RWPE1 (cell line): ENCODE results near the gene COL6A1.

Experiments
- CTCF ChIA-PET: fragments of 350-600 bp; sonication (Branson Sonifier 250); formaldehyde crosslinking; extraction: SDS; loops from one replicate; lab custom pipeline; 2021; lab: Yijun Ruan, JAX
- POLR2A ChIA-PET: fragments of 400-600 bp; formaldehyde crosslinking; extraction: SDS; loops from one replicate; lab custom pipeline; 2020; ENCODE audit warnings: antibody characterized with exemption; ENCODE audit not compliant: low non-redundant PET; lab: Yijun Ruan, JAX
- DNase-seq: peaks from one replicate; pipeline ENCODE4 v3.0.0; 2012; ENCODE audit warnings: low spot score
- H3K27ac ChIP-seq: fragments of 450-650 bp; 2 replicates; pipeline ENCODE4 v1.5.1; 2017
- CTCF ChIP-seq: fragments of 450-650 bp; conservative IDR thresholded peaks from 2 replicates; pipeline ENCODE4 v1.5.1; 2017; ENCODE audit warnings: low read depth, mild to moderate bottlenecking

The COL6A1 gene

GRCh38 chr21:45998276-45998701, 16.7 kb downstream of the COL6A1 start:
- ChIA-PET CTCF (no interaction called here), POLR2A (no interaction called here)
- H3K27ac ChIP-seq: no peak overlapping the region
- no peak for DNase-seq
- TF ChIP-seq CTCF: no peak

GRCh38 chr21:45998871-45999580, 17.5 kb downstream of the COL6A1 start:
- POLR2A ChIA-PET: no interaction called here
- CTCF ChIA-PET: no interaction called here
- no peak for TF ChIP-seq CTCF
- DNase-seq: no peak
- no peak overlapping the region for H3K27ac ChIP-seq

GRCh38 chr21:45999581-46000181, 18.1 kb downstream of the COL6A1 start:
- CTCF ChIA-PET: interaction anchor here (0.6 kb wide), 1 partner anchor 344 kb away, joined by 3 read pairs; no protein-coding TSS in a partner anchor
- TF ChIP-seq CTCF: no peak

GRCh38 chr21:46000182-46000730, 18.7 kb downstream of the COL6A1 start:
- ChIA-PET POLR2A (no interaction called here), CTCF (interaction anchor here (0.6 to 0.7 kb wide), 3 partner anchors 343 to 691 kb away, joined by 3 read pairs; no protein-coding TSS in a partner anchor)
- no peak for DNase-seq
- H3K27ac ChIP-seq: no peak overlapping the region
- TF ChIP-seq CTCF: no peak

More at GRCh38 chr21:45999581-46000181, 18.1 kb downstream of the COL6A1 start:
- POLR2A ChIA-PET: no interaction called here
- no peak for DNase-seq
- no peak overlapping the region for H3K27ac ChIP-seq

GRCh38 chr21:46000731-46001641, 19.4 kb downstream of the COL6A1 start:
- DNase-seq: no peak
- no peak overlapping the region for H3K27ac ChIP-seq
- TF ChIP-seq CTCF: no peak
- ChIA-PET POLR2A (no interaction called here), CTCF (interaction anchor here (0.6 to 0.7 kb wide), 2 partner anchors 598 to 692 kb away, joined by 3 read pairs; no protein-coding TSS in a partner anchor)
